GM12874 (cell line): ENCODE measurements around the gene CDK5RAP3.

Experiments used
- TF ChIP-seq, protein P1 (sequence below): IDR thresholded peaks from 2 replicates; pipeline ENCODE4 v1.5.1; 2011; ENCODE audit warnings: low read depth, mild to moderate bottlenecking, control low read depth, low read length, moderate library complexity; ENCODE audit not compliant: insufficient read depth

The CDK5RAP3 gene

GRCh38 chr17:47945080-47945479 is 25.8 kb upstream of the CDK5RAP3 start:
- TF ChIP-seq, protein P1, sequence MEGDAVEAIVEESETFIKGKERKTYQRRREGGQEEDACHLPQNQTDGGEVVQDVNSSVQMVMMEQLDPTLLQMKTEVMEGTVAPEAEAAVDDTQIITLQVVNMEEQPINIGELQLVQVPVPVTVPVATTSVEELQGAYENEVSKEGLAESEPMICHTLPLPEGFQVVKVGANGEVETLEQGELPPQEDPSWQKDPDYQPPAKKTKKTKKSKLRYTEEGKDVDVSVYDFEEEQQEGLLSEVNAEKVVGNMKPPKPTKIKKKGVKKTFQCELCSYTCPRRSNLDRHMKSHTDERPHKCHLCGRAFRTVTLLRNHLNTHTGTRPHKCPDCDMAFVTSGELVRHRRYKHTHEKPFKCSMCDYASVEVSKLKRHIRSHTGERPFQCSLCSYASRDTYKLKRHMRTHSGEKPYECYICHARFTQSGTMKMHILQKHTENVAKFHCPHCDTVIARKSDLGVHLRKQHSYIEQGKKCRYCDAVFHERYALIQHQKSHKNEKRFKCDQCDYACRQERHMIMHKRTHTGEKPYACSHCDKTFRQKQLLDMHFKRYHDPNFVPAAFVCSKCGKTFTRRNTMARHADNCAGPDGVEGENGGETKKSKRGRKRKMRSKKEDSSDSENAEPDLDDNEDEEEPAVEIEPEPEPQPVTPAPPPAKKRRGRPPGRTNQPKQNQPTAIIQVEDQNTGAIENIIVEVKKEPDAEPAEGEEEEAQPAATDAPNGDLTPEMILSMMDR = no peak

- TF ChIP-seq, protein P1 = no peak
These were observed 25.1 kb upstream of the CDK5RAP3 start for GRCh38 chr17:47945529-47946508.

- TF ChIP-seq, protein P1 = no peak
These were observed 24.4 kb upstream of the CDK5RAP3 start for GRCh38 chr17:47946516-47946915.

- TF ChIP-seq, protein P1 = peak; percentile 75
These were observed 23.9 kb upstream of the CDK5RAP3 start for GRCh38 chr17:47946929-47947397.

DNA sequence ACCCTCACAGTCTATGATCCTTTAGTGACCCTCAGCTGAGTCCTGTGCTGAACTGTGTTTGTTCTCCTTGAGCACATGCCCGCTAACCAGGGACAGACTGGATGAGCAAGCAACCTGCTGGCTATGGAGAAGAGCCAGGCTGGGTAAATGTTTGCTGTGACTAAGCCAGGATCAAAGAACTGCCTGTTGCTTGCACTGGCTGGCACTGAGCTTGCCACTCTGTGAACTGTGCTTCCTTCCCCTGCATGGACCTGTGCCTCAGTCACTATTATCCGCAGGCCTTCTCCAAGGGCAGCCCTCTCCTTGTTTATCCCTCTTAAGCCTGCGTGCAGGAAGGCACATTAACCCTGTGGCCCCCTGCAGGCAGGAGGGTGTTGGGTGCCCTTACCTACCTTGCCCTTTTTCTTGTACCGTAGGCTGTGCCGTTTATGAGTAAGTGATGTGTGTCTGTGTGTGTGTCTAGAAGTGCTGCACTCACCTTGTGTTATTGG is 22.2 kb upstream of the CDK5RAP3 start:
- TF ChIP-seq, protein P1 = no peak

GRCh38 chr17:47949197-47949759 is 21.6 kb upstream of the CDK5RAP3 start:
- TF ChIP-seq, protein P1 = peak; percentile 93

DNA sequence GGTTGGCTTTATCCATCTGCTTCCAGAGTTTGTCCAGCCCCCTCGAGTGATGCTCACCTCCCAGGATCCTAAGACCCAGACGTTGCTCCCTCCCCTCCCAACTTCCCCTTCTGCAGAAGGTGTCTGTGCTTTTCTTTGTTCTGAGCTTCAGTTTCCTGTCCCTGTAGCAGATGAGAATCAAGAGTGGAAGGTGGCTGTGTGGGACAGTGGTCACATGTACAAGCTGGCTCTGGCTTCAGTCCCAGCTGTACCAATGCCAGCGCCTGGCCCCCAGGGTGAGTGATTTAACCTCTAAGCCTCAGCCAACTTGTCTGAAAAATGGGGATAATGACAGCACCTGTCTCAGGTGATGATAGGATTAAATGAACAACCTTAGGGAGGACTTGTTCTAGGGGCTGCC is 21.0 kb upstream of the CDK5RAP3 start:
- TF ChIP-seq, protein P1 = no peak
